GM18511 (cell line): ENCODE measurements around the gene BATF3.

ENCODE experiments used
- ATAC-seq: cut with Tn5 transposase; IDR thresholded peaks from one replicate; pipeline ENCODE4 v1.9.1; 2021; ENCODE audit warnings: mild to moderate bottlenecking, moderate library complexity; ENCODE audit not compliant: unreplicated experiment

BATF3 gene

GRCh38 chr1:212637902-212638301 lies 61.7 kb downstream of the BATF3 start:
- ATAC-seq = no peak
